G401.6 (cell line): ENCODE data around the gene NEK5.
"Not testable (repeated sequence)": the region's sequence is repeated elsewhere in the genome, so short reads cannot be mapped to it uniquely, and the experiment has no call there.

Experiments
- FAIRE-seq: peaks from 2 replicates; lab custom pipeline; 2012; peaks lifted over from hg19 to GRCh38; lab: Jason Lieb, UNC

The NEK5 gene

DNA sequence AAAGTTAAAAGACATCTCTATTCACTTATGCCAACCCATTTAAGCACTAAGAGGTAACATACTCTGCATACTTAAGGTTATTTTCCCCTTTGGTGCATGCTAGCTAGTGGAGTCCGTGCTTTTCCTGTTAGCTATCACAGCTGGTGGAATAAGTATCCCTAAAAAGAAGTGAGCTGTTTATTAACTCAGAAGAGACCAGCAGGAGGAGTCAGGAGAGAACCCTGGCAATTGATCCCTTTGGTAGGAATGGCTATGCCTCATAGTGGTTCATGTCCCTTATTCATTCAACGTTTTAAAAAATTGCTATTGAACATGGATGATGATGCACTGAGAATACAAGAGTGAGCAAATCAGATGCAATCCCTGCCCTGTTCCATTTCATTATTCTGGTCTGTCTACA lies 12.4 kb upstream of the NEK5 start:
- FAIRE-seq = no peak

DNA sequence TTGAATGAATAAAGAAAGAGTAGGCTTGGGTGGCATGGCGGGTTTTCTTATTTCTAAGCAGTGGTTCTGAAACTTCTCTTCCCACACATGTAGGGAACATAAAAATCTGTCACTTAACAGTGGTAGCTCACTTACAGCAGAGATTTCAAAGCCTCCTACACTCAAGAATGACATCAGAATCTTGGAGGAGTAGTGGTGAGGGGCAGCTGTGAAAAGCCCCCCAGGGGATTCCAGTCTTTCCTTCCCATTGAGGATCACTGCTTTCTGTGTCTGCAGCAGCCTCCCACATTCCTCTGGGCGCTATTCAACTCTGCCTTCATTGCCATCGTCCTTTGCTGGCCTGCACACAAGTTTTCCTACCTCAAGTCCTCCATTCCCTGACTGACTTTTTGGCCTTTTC lies 8.6 kb upstream of the NEK5 start:
- FAIRE-seq = no peak

DNA sequence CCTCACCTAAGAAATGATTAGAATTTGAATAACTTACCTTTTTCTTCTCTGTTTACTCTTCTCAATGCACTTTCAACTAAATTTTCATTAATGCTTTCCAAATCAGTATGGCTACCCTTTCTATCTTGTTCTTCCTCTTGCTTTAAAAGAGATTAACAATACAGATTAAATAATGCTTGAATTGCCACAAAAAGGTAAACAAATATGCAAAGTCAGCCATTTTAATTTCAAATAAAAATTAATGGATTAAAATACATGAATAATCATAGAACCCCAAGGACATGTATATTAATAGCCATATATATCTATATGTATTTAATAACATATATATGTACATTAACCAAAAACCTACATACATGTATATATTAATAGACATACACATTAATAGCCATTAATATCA lies 7.9 kb upstream of the NEK5 start:
- FAIRE-seq = peak; percentile 34

DNA sequence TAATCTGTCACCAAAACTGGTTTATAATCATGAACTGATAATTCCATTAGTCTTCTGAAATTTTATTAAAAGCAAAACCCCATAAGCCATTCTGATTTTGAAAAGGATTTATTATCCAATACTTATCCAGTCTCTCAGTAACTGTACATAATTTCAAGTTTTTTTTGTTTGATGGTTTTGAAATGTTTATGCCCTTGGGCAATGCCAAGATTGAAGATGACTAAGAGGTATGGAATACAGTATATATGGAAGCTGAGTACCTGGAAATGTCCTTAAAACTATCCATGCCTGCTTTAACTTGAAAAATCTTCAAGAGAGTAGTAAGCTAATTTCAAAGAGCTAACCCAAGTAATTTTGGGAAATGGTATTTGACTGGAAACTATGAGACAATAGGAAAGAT lies 1.8 kb upstream of the NEK5 start:
- FAIRE-seq = peak; percentile 17

DNA sequence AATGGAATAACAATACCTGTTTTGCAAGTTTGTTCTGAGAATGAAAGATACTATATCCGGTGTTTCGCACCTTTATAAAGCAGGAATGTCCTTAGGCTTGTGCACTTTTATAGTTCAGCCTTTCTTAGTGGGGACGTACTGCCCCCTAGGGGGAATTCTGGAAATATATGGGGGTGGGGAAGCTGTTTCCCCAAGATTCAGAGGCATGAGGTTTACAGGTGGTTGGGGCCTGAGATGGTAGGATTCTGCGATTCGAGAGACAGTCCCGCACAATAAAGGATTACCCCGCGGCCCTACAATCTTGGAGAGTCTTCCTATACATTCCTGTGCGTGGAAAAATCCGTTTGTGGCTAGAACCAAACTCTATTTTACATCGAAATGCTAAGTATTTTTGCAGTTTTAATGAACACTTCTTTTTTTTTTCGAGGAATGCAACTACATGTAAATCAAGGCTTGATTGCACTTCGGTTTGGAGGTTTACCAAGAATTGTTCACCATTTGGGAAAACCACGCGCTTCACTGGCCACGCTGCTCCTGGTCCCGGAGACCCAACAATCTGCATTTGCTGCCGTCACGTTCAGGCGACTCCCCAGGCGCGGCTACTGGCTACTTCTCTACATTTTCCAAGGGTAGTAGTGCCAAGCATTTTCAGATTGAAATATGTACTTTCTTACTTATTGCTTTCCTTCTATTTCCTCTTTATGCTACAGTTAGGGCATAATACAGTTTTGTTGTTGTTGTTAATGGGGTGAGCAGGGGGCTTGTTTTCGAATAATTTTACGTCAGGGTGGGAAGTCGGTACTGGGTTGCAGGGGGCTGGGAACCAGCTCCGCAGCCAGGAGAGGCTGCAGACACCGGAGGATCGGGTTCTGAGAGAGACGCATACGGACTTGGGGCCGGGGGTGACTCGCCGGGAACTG lies 830 bp downstream of the NEK5 start:
- peak; percentile 93 for FAIRE-seq

DNA sequence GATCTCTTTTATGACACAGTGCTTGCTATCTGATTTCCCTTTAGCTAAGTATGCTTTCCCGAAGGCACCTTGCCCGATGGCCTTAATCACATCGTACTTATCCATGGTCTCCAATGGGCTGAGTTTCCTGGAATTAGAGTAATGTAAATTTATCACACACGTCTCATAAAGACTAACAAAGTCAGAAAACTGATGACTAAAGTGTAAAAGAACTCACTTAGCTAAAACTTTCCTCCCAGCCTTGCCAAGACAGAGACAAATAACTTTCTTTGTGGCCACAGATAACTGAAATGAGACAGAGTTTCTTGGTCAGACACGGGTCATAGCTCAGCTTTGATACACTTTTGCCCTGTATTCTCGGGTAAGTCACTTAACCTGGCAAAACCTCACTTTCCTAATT lies 1.5 kb downstream of the NEK5 start:
- FAIRE-seq = no peak

DNA sequence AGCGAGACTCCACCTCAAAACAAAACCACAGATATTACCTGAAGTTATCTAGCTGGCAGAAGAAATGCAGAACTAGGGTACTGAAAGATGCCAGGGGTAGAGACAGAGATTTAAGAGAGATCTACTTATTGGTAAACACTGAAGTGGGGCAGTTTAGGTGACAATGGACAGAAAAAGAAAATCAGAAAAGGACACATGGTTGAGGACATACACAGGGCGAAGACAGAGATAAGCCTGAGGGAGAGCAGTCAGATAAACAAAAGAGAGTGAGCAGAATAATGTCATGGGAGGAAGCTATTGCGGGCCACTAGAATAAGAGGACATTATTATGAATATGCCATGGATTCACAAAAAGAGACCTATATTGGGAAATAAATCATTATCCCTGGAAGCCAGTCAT lies 3.3 kb downstream of the NEK5 start:
- FAIRE-seq = no peak

DNA sequence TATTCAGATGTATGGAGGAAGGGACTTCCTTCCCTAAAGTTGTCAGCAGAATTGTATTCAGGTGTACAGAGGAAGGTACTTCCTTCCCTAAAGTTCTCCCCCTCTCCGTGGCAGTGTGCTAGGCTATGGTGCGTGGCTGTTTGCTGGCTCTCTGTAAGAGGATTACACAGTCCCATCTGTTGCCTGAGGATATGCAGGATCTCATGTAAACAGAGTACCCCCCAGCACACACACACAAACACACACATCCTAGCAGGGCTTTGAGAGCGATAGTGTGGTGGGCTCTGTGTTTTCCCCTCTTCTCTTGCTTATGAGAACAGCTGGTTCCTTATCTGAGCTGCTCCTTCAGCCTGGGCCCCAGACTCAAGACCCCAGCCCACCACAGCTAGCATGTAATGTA lies 10.3 kb downstream of the NEK5 start:
- no peak for FAIRE-seq

DNA sequence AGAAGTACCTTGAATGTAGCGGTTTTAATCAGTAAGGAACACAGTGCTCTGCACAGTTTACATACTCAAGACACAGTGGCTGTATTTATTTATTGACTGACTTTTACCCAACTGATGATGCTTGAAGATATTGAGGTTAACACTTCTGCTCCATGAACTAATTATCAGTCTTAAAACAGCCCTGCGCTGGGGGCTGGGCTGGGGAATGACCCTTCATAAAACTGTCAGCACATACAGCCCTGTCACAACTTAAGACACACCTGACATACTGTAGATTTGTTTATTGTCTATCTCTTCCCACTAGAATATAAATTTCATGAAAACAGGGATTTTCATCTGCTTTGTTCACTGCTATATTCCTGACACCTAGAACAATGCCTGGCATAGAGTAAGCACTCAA lies 10.8 kb downstream of the NEK5 start:
- no peak for FAIRE-seq

DNA sequence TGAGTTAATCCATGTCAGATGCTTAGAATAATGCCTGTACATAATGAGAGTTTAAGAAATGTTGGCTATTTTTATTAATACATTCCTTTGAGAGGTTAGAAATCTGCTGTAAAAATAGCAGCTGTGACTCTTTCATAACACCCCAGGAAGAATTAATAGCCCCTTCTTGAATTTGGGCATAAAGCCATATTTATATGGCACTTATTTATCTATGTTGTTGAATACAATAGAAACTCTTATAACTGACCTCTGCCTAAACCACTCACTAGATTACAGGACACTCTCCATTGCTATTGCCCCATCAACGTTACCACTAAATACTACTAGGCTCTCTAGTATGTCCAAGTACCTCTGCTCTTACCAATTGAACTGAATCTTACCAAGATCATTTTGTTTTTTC lies 16.3 kb downstream of the NEK5 start:
- no peak for FAIRE-seq

DNA sequence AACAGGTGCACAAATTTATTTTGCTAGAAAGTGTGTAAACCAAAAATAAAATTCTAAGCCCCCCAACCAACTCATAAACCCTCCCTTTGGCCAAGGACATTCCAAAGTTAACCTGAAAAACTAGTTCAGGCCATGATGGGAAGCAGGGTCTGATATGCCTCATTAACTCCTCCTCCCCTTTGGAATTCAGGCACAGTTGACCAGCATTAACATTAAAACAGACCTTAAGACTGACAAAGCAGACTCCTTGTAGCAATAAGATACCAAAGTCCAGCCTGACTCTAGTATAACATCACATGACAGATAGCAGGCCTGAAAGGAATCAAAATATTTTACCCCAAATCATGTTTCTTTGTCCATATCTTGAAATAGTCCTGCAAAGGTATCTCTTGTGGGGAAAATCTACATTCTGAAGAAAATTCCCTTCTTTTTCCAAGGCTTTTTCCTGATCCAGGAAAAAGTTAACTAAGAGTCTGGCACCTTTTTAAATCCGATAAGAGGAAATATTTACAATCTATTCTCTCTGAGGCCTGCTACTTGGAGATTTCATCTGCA lies 19.7 kb downstream of the NEK5 start:
- FAIRE-seq = no peak

DNA sequence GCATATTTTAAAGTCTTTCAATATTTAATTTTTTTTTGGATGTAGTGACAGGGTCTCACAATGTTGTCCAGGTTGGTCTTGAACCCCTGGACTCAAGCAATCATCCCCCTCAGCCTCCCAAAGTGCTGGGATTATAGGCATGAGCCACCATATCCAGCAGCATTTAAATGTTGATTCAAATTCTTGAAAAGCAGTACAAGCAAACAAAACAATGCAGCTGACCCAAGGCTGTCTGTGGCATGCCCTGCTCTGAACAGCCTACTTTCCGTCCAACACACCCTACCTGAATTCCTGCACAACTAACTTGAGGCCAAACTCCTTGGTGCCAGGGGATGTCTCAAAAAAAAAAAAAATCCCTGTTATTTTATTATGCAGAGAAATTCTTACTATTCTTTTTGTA lies 23.0 kb downstream of the NEK5 start:
- FAIRE-seq = no peak

DNA sequence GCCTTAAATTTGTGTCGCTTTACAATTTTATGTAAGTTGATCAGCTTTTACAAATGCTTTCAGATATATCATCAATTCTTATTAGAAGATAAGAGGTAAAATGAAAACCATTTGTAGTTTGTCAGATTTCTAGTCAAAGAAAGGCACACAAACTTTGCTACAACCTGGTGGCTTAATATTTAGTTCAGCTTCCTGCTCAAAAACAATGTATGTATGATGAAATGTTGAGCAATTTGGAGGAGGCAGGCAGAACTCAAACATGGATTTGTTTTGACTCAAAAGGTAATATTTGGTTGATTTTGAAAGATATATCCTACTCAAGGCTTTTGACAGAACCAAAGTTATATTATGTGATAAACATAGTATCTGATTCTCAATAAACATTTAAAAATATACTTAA lies 24.2 kb downstream of the NEK5 start:
- no peak for FAIRE-seq

DNA sequence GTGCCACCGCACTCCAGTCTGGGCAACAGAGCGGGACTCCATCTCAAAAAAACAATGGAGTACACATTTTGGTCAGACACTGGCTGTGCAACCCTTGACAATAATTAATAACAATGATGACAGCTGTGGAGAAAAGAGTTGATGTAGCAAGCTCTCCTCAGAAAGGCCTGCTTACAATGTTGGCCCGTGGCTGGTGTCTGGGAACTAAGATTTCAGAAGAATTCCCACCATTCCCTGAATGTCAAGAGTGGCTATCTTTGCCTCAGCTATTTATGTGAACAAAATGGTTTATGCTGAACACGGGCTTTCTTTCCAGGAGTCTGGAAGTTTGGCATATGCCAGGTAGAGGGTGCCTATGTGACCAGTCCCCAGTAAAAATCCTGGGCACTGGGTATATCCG lies 25.5 kb downstream of the NEK5 start:
- FAIRE-seq = no peak

DNA sequence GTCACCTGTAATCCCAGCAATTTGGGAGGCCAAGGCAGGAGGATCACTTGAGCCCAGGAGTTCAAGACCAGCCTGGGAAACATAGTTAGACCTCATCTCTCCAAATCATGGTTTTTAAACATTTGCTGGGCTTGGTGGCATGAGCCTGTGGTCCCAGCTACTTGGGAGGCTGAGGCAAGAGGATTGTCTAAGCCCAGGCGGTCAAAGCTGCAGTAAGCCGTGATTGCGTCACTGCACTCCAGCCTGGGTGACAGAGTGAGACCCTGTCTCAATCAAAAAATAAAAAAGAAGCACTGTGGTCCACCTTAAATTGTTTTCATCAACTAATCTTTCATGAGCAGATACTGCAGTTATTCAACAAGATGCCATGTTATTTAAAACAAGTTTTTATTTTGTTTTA lies 26.4 kb downstream of the NEK5 start:
- not testable (repeated sequence) for FAIRE-seq

DNA sequence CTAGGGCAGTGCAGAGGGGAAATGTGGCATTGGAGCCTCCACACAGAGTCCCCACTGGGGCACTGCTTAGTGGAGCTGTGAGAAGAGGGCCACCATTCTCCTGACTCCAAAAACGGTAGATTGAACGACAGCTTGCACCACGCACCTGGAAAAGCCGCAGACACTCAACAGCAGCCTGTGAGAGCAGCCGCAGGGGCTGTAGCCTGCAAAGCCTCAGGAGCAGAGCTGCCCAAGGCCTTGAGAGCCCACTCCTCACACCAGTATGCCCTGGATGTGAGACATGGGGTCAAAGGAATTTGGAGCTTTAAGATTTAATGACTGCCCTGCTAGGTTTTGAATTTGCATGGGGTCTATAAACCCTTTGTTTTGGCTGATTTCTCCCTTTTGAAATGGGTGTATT lies 31.7 kb downstream of the NEK5 start:
- FAIRE-seq = no peak

DNA sequence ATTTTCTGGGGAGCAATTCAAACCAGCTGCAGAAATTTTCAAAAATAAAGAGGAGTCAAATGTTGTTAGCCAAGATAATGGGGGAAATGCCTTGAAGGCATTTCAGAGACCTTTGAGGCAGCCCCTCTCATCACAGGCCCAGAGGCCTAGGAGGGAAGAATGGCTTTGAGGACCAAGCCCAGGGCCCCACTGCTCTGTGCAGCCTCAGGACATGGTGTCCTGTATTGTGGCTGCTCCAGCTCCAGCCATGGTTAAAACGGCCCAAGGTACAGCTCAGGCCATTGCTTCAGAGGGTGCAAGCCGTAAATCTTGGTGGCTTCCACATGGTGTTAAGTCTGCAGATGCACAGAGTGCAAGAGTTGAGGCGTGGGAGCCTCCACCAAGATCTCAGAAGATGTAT lies 32.1 kb downstream of the NEK5 start:
- FAIRE-seq = no peak

DNA sequence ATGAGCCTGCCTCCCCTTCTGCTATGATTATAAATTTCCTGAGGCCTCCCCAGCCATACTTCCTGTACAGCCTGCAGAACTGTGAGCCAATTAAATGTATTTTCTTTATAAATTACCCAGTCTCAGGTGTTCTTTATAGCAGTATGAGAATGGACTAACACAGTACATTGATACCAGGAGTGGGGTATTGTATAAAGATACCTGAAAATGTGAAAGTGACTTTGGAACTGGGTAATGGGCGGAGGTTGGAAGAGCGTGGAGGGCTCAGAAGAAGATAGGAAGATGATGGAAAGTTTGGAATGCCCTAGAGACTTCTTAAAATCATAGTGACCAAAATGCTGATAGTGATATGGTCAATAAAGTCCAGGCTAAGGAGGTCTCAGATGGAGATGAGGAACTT lies 32.8 kb downstream of the NEK5 start:
- FAIRE-seq = no peak

DNA sequence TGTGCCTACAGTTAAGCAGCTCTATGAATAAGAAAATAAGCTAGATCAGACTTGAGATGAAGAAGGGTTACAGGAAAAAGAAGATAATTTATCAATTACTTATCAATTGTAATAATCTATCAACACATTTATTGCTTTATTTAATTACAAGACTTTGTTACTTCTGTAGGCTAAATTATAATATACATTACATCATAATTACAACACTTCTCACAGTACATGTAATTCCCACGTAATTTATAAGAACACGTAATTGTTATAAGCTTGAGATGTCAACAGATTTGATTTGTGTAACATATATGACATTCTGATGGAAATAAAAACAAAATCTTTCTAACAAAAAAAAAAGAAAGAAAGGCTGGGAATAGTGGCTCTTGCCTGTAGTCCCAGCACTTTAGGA lies 36.8 kb downstream of the NEK5 start:
- FAIRE-seq = no peak

DNA sequence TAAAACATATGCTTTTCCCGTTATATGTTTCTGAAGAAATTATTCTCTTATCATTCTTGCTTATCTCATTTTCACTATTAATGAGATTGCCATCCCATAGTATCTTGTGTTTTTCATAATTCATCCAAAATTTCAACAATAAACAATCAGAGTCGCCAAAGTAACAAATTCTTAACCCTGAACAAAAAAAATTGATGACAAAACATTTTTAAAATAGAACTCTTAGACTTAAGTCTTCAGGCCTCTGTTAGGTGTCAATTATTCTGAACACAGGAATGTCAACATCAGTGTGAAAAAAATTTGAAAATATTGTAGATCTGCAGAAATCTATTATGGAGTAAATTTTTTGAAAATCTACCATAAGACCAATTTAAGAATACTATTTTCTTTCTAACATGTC lies 37.4 kb downstream of the NEK5 start:
- peak; percentile 60 for FAIRE-seq

DNA sequence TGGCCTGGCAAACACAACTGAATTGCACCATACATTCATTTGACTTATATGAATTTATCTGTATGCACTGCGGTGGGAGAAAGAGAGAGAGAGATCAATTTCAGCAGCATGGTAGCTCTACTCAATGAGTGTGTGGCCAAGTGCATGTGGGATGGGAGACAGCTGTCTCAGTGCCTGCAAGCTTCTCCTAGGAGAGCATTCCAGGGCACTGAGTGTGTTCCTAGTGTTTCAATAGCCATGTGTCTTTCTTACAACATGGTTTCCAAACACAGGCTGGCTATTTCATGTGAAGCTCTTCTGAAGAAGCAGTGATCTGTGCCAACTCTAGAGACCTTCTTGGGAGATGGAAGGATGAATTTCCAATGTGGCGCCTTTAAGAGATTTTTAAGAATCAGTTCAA lies 43.5 kb downstream of the NEK5 start:
- FAIRE-seq = no peak

DNA sequence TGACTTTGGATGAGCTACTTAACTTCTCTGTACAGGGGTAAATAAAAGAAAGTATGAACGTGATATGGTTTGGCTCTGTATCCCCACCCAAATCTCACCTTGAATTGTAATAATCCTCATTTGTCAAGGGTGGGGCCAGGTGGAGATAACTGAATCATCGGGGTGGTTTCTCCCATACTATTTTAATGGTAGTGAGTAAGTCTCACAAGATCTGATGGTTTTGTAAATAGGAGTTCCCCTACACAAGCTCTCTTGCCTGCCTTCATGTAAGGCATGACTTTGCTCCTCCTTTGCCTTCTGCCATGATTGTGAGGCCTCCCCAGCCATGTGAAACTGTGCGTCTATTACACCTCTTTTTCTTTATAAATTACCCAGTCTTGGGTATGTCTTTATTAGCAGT lies 43.9 kb downstream of the NEK5 start:
- not testable (repeated sequence) for FAIRE-seq

DNA sequence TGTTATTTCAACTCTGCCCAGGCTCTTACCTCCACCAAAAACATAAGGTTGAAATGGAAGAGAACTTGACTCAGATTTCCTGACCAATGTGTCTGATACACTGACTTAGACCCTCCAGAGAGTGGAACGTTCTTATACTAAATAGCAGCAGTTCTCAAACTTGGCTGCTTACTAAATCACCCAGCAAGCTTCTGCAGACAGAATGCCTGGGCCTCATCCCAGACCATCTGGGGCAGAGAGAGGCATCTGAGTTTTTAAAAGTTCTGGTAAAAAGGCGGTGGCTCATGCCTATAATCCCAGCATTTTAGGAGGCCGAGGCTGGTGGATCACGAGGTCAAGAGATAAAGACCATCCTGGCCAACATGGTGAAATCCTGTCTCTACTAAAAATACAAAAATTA lies 46.3 kb downstream of the NEK5 start:
- no peak for FAIRE-seq

DNA sequence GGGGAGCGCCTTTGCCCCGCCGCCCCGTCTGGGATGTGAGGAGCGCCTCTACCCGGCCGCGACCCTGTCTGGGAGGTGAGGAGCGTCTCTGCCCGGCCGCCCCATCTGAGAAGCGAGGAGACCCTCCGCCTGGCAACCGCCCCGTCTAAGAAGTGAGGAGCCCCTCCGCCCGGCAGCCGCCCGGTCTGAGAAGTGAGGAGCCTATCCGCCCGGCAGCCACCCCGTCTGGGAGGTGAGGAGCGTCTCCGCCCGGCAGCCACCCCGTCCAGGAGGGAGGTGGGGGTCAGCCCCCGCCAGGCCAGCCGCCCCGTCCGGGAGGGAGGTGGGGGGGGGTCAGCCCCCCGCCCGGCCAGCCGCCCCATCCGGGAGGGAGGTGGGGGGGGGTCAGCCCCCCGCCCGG lies 49.0 kb downstream of the NEK5 start:
- not testable (repeated sequence) for FAIRE-seq
